Vagina (tissue), 2 donors: ENCODE measurements around the gene MAB21L4.

Experiments
- CTCF ChIP-seq, 3 experiments: fragments of 450-650 bp in 2 of 3; fragments of 200-600 bp in 1 of 3; sonication (generic) in 1 of 3; IDR thresholded peaks; one replicate each; pipeline ENCODE4 v1.5.1; 2017 to 2019; ENCODE audit warnings: antibody characterized with exemption in 3 of 3, mild to moderate bottlenecking in 2 of 3, moderate library complexity in 2 of 3
- POLR2A ChIP-seq, 2 donors: fragments of 450-650 bp; IDR thresholded peaks; one replicate each; pipeline ENCODE4 v1.6.1; 2017; ENCODE audit warnings: antibody characterized with exemption in 2 of 2, mild to moderate bottlenecking in 2 of 2, moderate library complexity in 2 of 2
- POLR2AphosphoS5 ChIP-seq, 2 donors: sonication (generic); formaldehyde crosslinking; IDR thresholded peaks; one replicate each; pipeline ENCODE4 v1.9.0; 2017; ENCODE audit warnings: antibody characterized with exemption in 2 of 2, mild to moderate bottlenecking in 2 of 2, low read depth in 1 of 2; ENCODE audit not compliant: insufficient read depth in 1 of 2

DNA sequence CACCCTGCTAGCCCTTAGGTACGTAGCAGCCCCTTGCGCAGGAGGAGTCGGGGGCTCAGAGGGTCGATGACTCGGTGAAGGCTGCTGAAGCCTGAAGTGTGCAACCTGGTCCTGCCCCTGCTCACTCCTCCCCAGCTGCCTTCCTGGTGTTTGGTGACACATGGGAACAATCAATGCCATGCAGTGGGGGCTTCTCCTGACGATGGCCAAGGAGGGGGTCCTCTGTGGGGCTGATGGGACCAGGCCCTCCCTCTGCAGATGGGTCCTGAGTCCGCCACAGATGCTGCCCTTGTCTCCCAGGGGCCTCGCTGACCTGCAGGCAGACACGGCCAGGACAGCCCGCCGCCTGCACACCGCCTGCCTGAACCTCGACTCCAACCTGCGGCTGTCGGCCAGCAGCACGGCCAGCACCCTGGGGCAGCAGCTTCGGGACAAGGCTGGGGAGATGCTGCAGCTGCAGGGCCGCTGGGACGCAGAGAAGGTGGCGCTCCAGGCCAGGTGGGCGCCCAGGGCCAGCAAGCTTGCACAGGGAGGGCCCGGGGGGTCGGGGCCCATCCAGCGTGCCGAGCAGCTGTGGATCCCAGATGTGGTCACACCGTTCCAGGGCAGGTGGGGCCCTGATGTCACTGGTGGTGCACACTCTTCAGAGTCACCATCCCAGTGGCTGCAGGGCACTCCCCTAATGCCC, 34.8 kb upstream of the MAB21L4 start:
- TF ChIP-seq CTCF (IDR thresholded peaks at IDR 0.05) (no peak), POLR2AphosphoS5 (IDR thresholded peaks at IDR 0.05; ENCODE audit: insufficient read depth in 1 of 2, low read depth in 1 of 2) (no peak), POLR2A (IDR thresholded peaks at IDR 0.05) (no peak)
